Ectodermal cell (in vitro differentiated cells): ENCODE data around the gene SNX27.
"Not testable (repeated sequence)": the region's sequence is repeated elsewhere in the genome, so short reads cannot be mapped to it uniquely, and the experiment has no call there.

Experiments
- H3K27ac ChIP-seq: 2 replicates; pipeline ENCODE4 v1.7.0; 2013; ENCODE audit warnings: mild to moderate bottlenecking, low read depth, low read length; ENCODE audit not compliant: insufficient read depth, poor library complexity, severe bottlenecking
- H3K27me3 ChIP-seq: 2 replicates; pipeline ENCODE4 v1.7.0; 2013; ENCODE audit warnings: mild to moderate bottlenecking, low read length; ENCODE audit not compliant: insufficient read depth, control insufficient read depth, poor library complexity, severe bottlenecking
- H3K36me3 ChIP-seq: one replicate; pipeline ENCODE4 v1.7.0; 2013; ENCODE audit warnings: low read length; ENCODE audit not compliant: control insufficient read depth, insufficient read depth
- H3K4me1 ChIP-seq: one replicate; pipeline ENCODE4 v1.7.0; 2013; ENCODE audit warnings: low read length; ENCODE audit not compliant: control insufficient read depth, insufficient read depth
- H3K4me3 ChIP-seq: 2 replicates; pipeline ENCODE4 v1.7.0; 2013; ENCODE audit warnings: low read depth, low read length, control low read depth; ENCODE audit not compliant: insufficient read depth
- H3K9me3 ChIP-seq: 2 replicates; pipeline ENCODE4 v1.7.0; 2013; ENCODE audit warnings: mild to moderate bottlenecking, low read length, moderate library complexity; ENCODE audit not compliant: control insufficient read depth
- WGBS, 2 experiments: methylation state at CpG; one replicate each; pipeline ENCODE4 v1.1.7; 2013; ENCODE audit warnings: missing lambda C conversion rate in 2 of 2; 5-methylcytosine and 5-hydroxymethylcytosine counted together

SNX27 gene

GRCh38 chr1:151729157-151729965, 117.5 kb downstream of the SNX27 start:
- H3K27me3 ChIP-seq, result peaks cover 7% of the 10 kb centered on the region
- no peak overlapping the region for H3K4me3 ChIP-seq
- 68 to 71% methylated on average over 10 of the region's 10 CpGs for WGBS, 2 experiments
- peaks cover 21% of the 10 kb centered on the region for H3K4me1 ChIP-seq
- no peaks in the 10 kb centered on the region for H3K9me3 ChIP-seq
- no peaks in the 10 kb centered on the region for H3K36me3 ChIP-seq
- no peak overlapping the region for H3K27ac ChIP-seq

DNA sequence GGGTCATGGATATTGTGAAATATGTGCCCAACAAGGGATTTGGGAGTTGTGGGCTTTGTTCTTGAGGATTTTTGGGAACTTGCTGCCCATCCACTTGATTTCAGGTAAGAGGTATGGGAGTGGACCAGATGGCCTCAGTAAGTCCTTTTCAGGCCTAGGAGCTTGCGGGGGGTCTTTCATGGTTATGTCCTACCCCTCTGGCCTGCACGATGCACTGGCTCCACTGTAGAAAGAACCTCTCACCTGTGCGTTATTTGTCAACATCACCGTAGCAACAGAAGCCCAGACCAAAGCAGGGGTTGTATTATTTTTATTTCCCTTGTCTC, 118.1 kb downstream of the SNX27 start:
- Histone ChIP-seq H3K27me3 (peaks cover 7% of the 10 kb centered on the region), H3K36me3 (no peaks in the 10 kb centered on the region), H3K27ac (no peak overlapping the region), H3K9me3 (no peaks in the 10 kb centered on the region), H3K4me3 (no peak overlapping the region), H3K4me1 (peaks cover 21% of the 10 kb centered on the region)
- 89 to 92% methylated on average over 4 of the region's 4 CpGs for WGBS, 2 experiments

DNA sequence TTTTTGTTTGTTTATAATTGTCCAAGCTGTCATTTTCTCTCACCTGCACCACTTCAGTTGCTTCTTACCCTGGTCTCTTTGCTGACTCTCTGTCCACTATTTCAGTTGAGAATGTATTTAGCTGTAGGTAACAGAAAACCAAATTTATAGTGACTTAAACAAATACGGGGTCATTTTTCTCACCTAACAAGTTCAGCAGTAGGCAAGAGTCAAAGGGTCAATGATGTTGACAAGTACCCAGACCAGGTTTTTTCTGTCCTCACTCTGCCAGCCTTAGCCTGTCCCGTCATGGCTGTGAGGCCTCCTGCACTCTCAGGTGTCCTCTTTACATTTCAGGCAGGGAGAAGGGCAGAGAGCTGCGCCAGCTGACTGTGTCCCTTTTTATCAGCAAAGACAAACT, 121.3 kb downstream of the SNX27 start:
- Histone ChIP-seq H3K27me3 (peaks cover 1% of the 10 kb centered on the region), H3K36me3 (no peaks in the 10 kb centered on the region), H3K27ac (no peak overlapping the region), H3K4me3 (no peak overlapping the region), H3K9me3 (peaks cover 2% of the 10 kb centered on the region), H3K4me1 (peaks cover 17% of the 10 kb centered on the region)
- 89 to 91% methylated on average over 3 of the region's 3 CpGs for WGBS, 2 experiments

GRCh38 chr1:151733995-151734394, 122.1 kb downstream of the SNX27 start:
- not testable (repeated sequence) for H3K4me3 ChIP-seq, H3K4me1 ChIP-seq, H3K36me3 ChIP-seq, H3K9me3 ChIP-seq, H3K27me3 ChIP-seq, H3K27ac ChIP-seq
- WGBS, 2 experiments, result 89 to 93% methylated on average over 9 of the region's 9 CpGs

- Histone ChIP-seq H3K27ac (no peak overlapping the region), H3K9me3 (peaks cover 2% of the 10 kb centered on the region), H3K27me3 (no peaks in the 10 kb centered on the region), H3K4me1 (no peaks in the 10 kb centered on the region), H3K4me3 (no peak overlapping the region), H3K36me3 (no peaks in the 10 kb centered on the region)
- 70 to 73% methylated on average over 2 of the region's 2 CpGs for WGBS, 2 experiments
These were observed 125.2 kb downstream of the SNX27 start for GRCh38 chr1:151737026-151737425.

GRCh38 chr1:151737479-151737878, 125.6 kb downstream of the SNX27 start:
- Histone ChIP-seq H3K4me3 (no peak overlapping the region), H3K27ac (no peak overlapping the region), H3K36me3 (no peaks in the 10 kb centered on the region), H3K9me3 (peaks cover 2% of the 10 kb centered on the region), H3K27me3 (no peaks in the 10 kb centered on the region), H3K4me1 (no peaks in the 10 kb centered on the region)

DNA sequence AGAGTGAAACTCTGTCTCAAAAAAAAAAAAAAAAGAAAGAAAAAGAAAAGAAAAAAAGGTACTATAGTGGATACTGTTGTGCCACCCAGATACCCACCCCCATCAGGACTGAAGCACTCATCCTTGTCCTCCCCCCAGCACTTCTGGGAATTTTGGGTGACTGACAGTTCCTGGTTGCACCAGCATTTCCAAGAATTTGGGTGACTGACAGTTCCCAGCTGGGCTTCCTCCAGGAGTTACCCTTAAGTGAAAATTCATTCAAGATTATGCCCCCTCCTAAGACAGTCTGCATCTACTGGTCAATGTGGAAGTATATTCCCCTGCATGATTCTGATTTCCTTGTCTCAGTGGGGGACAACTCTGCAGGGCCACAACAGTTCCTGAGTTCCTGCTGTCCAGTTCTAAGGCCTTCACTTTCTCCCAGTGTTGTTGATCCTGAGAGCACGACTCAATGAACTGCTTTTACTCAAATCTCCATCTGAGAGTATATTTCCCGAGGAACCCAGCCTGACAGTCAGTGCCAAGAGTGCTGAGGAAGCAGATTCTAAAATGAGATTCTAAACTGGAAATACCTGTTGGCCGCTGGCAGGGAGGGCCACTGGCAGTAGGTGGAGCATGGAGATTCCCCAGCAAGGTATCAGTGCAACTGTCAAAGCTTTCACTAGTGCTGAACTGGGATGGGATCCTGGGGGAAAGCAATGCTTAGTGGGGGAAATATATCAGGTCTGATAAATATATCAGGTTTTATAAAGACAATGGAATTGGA, 127.9 kb downstream of the SNX27 start:
- Histone ChIP-seq H3K4me1 (no peaks in the 10 kb centered on the region), H3K36me3 (no peaks in the 10 kb centered on the region), H3K9me3 (peaks cover 2% of the 10 kb centered on the region), H3K4me3 (no peak overlapping the region), H3K27ac (no peak overlapping the region), H3K27me3 (peaks cover 4% of the 10 kb centered on the region)
- WGBS, 2 experiments, result 83% methylated on average over 3 of the region's 3 CpGs

DNA sequence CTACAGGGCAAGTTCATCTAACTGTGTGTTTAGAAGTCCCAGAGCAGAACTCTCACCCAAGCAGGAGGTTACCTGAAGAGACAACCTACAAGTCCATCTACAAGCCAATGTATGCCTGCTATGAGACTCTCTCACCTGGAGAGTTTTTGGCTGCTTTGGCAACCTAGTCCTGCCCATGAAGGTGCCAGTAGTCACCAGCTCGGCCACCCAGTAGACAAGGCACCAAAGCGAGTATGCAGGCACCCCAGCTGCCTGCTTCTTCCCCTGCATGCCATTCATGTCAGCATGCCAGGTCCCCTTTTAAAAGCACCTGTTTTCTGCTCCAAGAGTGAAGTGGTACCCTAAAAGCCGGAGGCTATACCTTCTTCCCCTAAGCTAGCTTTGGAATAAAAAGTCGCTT, 129.7 kb downstream of the SNX27 start:
- no peaks in the 10 kb centered on the region for H3K36me3 ChIP-seq
- 92 to 93% methylated on average over 4 of the region's 4 CpGs for WGBS, 2 experiments
- H3K4me1 ChIP-seq, result no peaks in the 10 kb centered on the region
- no peak overlapping the region for H3K4me3 ChIP-seq
- H3K27me3 ChIP-seq, result peaks cover 4% of the 10 kb centered on the region
- H3K9me3 ChIP-seq, result peaks cover 2% of the 10 kb centered on the region
- no peak overlapping the region for H3K27ac ChIP-seq
